ENCODE results near the gene SUGCT.

Gene SUGCT

GRCh38 chr7:40418448-40418847 is 283.6 kb downstream of the SUGCT start:
- DNase-seq: no peak

- no peak for DNase-seq
These were observed 284.2 kb downstream of the SUGCT start for GRCh38 chr7:40418983-40419382.

GRCh38 chr7:40419806-40420205 is 285.0 kb downstream of the SUGCT start:
- DNase-seq: no peak

- no peak for DNase-seq
These were observed 286.6 kb downstream of the SUGCT start for GRCh38 chr7:40421433-40421832.

- no peak for DNase-seq
These were observed 290.9 kb downstream of the SUGCT start for GRCh38 chr7:40425696-40426095.

GRCh38 chr7:40428421-40428820 is 293.6 kb downstream of the SUGCT start:
- no peak for DNase-seq

- DNase-seq: no peak
These were observed 295.0 kb downstream of the SUGCT start for GRCh38 chr7:40429826-40430225.

- no peak for DNase-seq
These were observed 297.2 kb downstream of the SUGCT start for GRCh38 chr7:40432046-40432445.

- DNase-seq: no peak
These were observed 301.9 kb downstream of the SUGCT start for GRCh38 chr7:40436710-40437109.

GRCh38 chr7:40437498-40437897 is 302.7 kb downstream of the SUGCT start:
- DNase-seq: no peak

- no peak for DNase-seq
These were observed 303.3 kb downstream of the SUGCT start for GRCh38 chr7:40437936-40438634.

GRCh38 chr7:40439686-40440085 is 304.9 kb downstream of the SUGCT start:
- no peak for DNase-seq

- DNase-seq: no peak
These were observed 312.5 kb downstream of the SUGCT start for GRCh38 chr7:40447345-40447744.

GRCh38 chr7:40455485-40455884 is 320.7 kb downstream of the SUGCT start:
- no peak for DNase-seq

GRCh38 chr7:40457776-40458480 is 323.1 kb downstream of the SUGCT start:
- no peak for DNase-seq

- DNase-seq: no peak
These were observed 328.6 kb downstream of the SUGCT start for GRCh38 chr7:40463446-40463845.

- no peak for DNase-seq
These were observed 334.4 kb downstream of the SUGCT start for GRCh38 chr7:40468891-40469864.

- no peak for DNase-seq
These were observed 335.3 kb downstream of the SUGCT start for GRCh38 chr7:40470091-40470592.

- no peak for DNase-seq
These were observed 336.0 kb downstream of the SUGCT start for GRCh38 chr7:40470817-40471216.

GRCh38 chr7:40471891-40472290 is 337.1 kb downstream of the SUGCT start:
- DNase-seq: no peak

- no peak for DNase-seq
These were observed 340.2 kb downstream of the SUGCT start for GRCh38 chr7:40474790-40475680.

GRCh38 chr7:40475681-40475982 is 340.8 kb downstream of the SUGCT start:
- no peak for DNase-seq

Measured in stimulated activated CD4-positive, alpha-beta T cell treated with anti-CD3 and anti-CD28 coated beads, Interleukin-4, amount 100 ng/mL, for 4 hours (primary cell).